ENCODE data around the gene DNAI4.

GRCh38 chr1:66890621-66891020 lies 34.0 kb downstream of the DNAI4 start:
- TF ChIP-seq EZH2 (IDR thresholded peaks at IDR 0.05; ENCODE audit: borderline replicate concordance, low read length): no peak
- no peak for TF ChIP-seq CTCF (conservative IDR thresholded peaks at IDR 0.05 in 1 of 2, IDR thresholded peaks at IDR 0.05 in 1 of 2; ENCODE audit: extremely low read depth in 1 of 2, insufficient read depth in 1 of 2, low read depth in 1 of 2, low read length in 2 of 2)

Data from mammary epithelial cell (primary cell).